HEK293 (cell line): ENCODE measurements around the gene CDK5R1.

Experiments used
- ZFP3 ChIP-seq: fragments of 450-650 bp; formaldehyde crosslinking; IDR thresholded peaks from 2 replicates; pipeline ENCODE4 v1.5.1; 2016; ENCODE audit warnings: low read depth, missing biosample characterization, missing genetic modification characterization
- ZNF274 ChIP-seq, 2 experiments: fragments of 200-500 bp in 1 of 2; fragments of 450-650 bp in 1 of 2; sonication (Bioruptor generic) in 1 of 2; formaldehyde crosslinking in 1 of 2; IDR thresholded peaks; 2 replicates each; pipeline versions ENCODE4 v1.5.1 to v1.6.1; 2014 to 2016; ENCODE audit warnings: borderline replicate concordance in 1 of 2, inconsistent platforms in 1 of 2, low read length in 1 of 2, missing biosample characterization in 1 of 2, missing genetic modification characterization in 1 of 2
- ZNF292 ChIP-seq: fragments of 450-650 bp; formaldehyde crosslinking; IDR thresholded peaks from 2 replicates; pipeline ENCODE4 v1.5.1; 2016; ENCODE audit warnings: low read depth, missing biosample characterization, missing genetic modification characterization, borderline replicate concordance
- ZNF610 ChIP-seq: fragments of 450-650 bp; formaldehyde crosslinking; IDR thresholded peaks from 2 replicates; pipeline ENCODE4 v1.5.1; 2016; ENCODE audit warnings: missing biosample characterization, missing genetic modification characterization, borderline replicate concordance
- TF ChIP-seq, protein P1 (sequence below): fragments of 450-650 bp; formaldehyde crosslinking; IDR thresholded peaks from 2 replicates; pipeline ENCODE4 v1.5.1; 2016; ENCODE audit warnings: missing biosample characterization, missing genetic modification characterization

GRCh38 chr17:32444301-32445073 is 42.3 kb upstream of the CDK5R1 start, which contains the start of gene PSMD11:
- TF ChIP-seq, protein P1, sequence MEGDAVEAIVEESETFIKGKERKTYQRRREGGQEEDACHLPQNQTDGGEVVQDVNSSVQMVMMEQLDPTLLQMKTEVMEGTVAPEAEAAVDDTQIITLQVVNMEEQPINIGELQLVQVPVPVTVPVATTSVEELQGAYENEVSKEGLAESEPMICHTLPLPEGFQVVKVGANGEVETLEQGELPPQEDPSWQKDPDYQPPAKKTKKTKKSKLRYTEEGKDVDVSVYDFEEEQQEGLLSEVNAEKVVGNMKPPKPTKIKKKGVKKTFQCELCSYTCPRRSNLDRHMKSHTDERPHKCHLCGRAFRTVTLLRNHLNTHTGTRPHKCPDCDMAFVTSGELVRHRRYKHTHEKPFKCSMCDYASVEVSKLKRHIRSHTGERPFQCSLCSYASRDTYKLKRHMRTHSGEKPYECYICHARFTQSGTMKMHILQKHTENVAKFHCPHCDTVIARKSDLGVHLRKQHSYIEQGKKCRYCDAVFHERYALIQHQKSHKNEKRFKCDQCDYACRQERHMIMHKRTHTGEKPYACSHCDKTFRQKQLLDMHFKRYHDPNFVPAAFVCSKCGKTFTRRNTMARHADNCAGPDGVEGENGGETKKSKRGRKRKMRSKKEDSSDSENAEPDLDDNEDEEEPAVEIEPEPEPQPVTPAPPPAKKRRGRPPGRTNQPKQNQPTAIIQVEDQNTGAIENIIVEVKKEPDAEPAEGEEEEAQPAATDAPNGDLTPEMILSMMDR = peak; percentile 97
- TF ChIP-seq ZFP3 (tag by site-specific recombination) = no peak
- TF ChIP-seq ZNF610 = peak; percentile 53; the same call in 1 of the 2 replicates
- no peak for TF ChIP-seq ZNF292 (tag by site-specific recombination)
- no peak for TF ChIP-seq ZNF274 (IDR thresholded peaks at IDR 0.05; ENCODE audit: low read length)
- no peak for TF ChIP-seq ZNF274 (tag by site-specific recombination; IDR thresholded peaks at IDR 0.05; ENCODE audit: borderline replicate concordance)
